IPS DF 6.9 (cell line): Measurements from ENCODE around the gene FAR2.

Source experiments
- DNase-seq: peaks from one replicate; pipeline ENCODE4 v3.0.0-alpha.2; 2013; ENCODE audit warnings: low read depth, low spot score
- H3K27ac ChIP-seq: one replicate; pipeline ENCODE4 v1.5.1; 2013; ENCODE audit warnings: low read length, control low read depth
- H3K27me3 ChIP-seq: 2 replicates; pipeline ENCODE4 v1.6.1; 2013; ENCODE audit warnings: mild to moderate bottlenecking, low read length; ENCODE audit not compliant: control insufficient read depth, insufficient read depth
- H3K36me3 ChIP-seq: 2 replicates; pipeline ENCODE4 v1.6.1; 2013; ENCODE audit warnings: low read length; ENCODE audit not compliant: control insufficient read depth, insufficient read depth
- H3K4me1 ChIP-seq: 2 replicates; pipeline ENCODE4 v1.6.1; 2013; ENCODE audit warnings: low read length; ENCODE audit not compliant: control insufficient read depth, insufficient read depth
- H3K4me3 ChIP-seq: 2 replicates; pipeline ENCODE4 v1.5.1; 2013; ENCODE audit warnings: mild to moderate bottlenecking, low read length
- H3K9me3 ChIP-seq: 2 replicates; pipeline ENCODE4 v1.6.1; 2013; ENCODE audit warnings: low read length, inconsistent platforms; ENCODE audit not compliant: control insufficient read depth, insufficient read depth
- WGBS: extraction: QIAGEN DNeasy Blood & Tissue Kit; methylation state at CpG from one replicate; pipeline ENCODE4 v1.1.7; 2013; ENCODE audit warnings: mixed read lengths, missing lambda C conversion rate; ENCODE audit not compliant: insufficient read length, insufficient coverage; 5-methylcytosine and 5-hydroxymethylcytosine counted together

The FAR2 gene

GRCh38 chr12:29222200-29222599 lies 73.1 kb downstream of the FAR2 start:
- H3K27me3 ChIP-seq: no peaks in the 10 kb centered on the region
- no CpG with 5 or more reads among the region's 1 CpG for WGBS
- H3K36me3 ChIP-seq: no peaks in the 10 kb centered on the region
- no peak for DNase-seq
- H3K9me3 ChIP-seq: no peaks in the 10 kb centered on the region
- no peaks in the 10 kb centered on the region for H3K4me1 ChIP-seq
- H3K27ac ChIP-seq: no peak overlapping the region
- no peak overlapping the region for H3K4me3 ChIP-seq

GRCh38 chr12:29223426-29223825 lies 74.3 kb downstream of the FAR2 start:
- Histone ChIP-seq H3K36me3 (no peaks in the 10 kb centered on the region), H3K9me3 (no peaks in the 10 kb centered on the region), H3K4me3 (no peak overlapping the region), H3K27ac (no peak overlapping the region), H3K27me3 (no peaks in the 10 kb centered on the region), H3K4me1 (no peaks in the 10 kb centered on the region; the same call in 1 of the 2 replicates)
- DNase-seq: no peak
- WGBS: no CpG with 5 or more reads among the region's 2 CpGs

DNA sequence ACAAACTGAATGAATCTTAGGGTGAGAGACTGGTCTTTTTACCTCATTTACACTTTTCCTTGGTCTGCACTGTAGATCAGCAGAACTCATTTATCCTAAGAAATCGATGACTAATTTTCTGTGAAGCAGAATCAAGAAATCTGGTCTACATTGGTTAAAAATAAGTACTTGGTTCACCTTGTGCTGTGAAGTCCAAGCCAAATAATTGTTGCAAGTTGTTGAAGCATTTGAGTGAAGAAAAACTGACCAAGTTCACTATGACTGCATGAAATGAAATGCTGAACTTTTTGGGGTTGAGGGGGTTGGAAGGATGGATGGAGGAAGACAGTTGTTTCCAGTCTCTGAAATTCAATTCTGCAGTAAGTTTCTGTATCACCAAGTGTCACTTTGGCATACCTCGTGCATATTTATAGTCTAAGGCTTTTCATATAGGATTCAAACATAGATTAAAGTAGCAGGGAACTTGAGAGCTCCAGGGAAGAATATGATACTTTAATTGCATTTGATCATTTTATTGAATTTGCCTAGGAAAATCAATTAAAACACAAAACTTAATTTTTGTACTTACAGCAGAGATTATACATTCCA lies 75.0 kb downstream of the FAR2 start:
- Histone ChIP-seq H3K27me3 (no peaks in the 10 kb centered on the region), H3K36me3 (no peaks in the 10 kb centered on the region), H3K9me3 (no peaks in the 10 kb centered on the region), H3K4me3 (no peak overlapping the region), H3K27ac (no peak overlapping the region), H3K4me1 (no peaks in the 10 kb centered on the region; the same call in 1 of the 2 replicates)
- WGBS: no CpG with 5 or more reads among the region's 2 CpGs
- no peak for DNase-seq

DNA sequence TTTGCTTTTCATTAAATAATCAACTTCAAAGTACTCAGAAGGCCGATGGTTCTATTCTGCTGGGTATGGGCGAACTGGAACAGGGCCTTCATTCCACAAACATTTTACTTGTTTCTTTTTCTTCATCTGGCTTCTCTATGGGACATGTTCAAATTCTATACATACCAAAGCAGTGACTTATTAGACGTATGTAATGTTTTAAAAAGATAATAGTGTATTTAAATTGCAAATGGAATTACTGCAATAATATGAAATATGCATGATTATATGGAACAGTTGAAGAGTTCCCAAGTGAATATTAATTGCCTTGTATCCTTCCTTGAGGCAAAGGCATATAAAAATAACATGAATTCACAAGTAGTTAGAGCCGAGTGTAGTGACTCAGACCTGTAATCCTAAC lies 75.5 kb downstream of the FAR2 start:
- Histone ChIP-seq H3K4me3 (no peak overlapping the region), H3K36me3 (no peaks in the 10 kb centered on the region), H3K4me1 (no peaks in the 10 kb centered on the region; the same call in 1 of the 2 replicates), H3K9me3 (no peaks in the 10 kb centered on the region), H3K27me3 (no peaks in the 10 kb centered on the region), H3K27ac (no peak overlapping the region)
- DNase-seq: no peak
- 100% methylated on average over 1 of the region's 4 CpGs for WGBS

DNA sequence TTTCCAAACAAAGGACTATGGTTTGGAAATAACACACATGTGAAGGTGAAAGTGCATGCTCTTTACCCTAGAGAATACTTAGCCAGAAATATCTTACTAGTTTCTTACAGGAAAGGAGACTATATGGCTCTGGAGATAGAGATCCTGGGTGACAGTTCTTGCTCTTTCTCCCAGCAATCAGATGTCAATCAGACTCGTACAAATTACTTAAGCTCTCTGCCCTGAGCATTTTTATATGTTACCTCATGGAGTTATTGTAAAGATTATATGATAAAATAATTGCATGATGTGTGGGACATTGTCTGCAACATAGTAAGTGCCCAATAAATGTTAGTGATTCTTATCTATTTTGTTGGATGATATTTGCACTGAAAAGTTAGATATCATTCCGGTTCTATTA lies 76.8 kb downstream of the FAR2 start:
- no CpG with 5 or more reads among the region's 2 CpGs for WGBS
- Histone ChIP-seq H3K27ac (no peak overlapping the region), H3K4me3 (no peak overlapping the region), H3K4me1 (no peaks in the 10 kb centered on the region; the same call in 1 of the 2 replicates), H3K27me3 (no peaks in the 10 kb centered on the region), H3K9me3 (no peaks in the 10 kb centered on the region), H3K36me3 (no peaks in the 10 kb centered on the region)
- DNase-seq: no peak

GRCh38 chr12:29226616-29227015 lies 77.5 kb downstream of the FAR2 start:
- no peak for DNase-seq
- Histone ChIP-seq H3K4me1 (no peaks in the 10 kb centered on the region; the same call in 1 of the 2 replicates), H3K4me3 (no peak overlapping the region), H3K36me3 (no peaks in the 10 kb centered on the region), H3K27me3 (no peaks in the 10 kb centered on the region), H3K9me3 (no peaks in the 10 kb centered on the region), H3K27ac (no peak overlapping the region)

- Histone ChIP-seq H3K4me1 (no peaks in the 10 kb centered on the region; the same call in 1 of the 2 replicates), H3K9me3 (no peaks in the 10 kb centered on the region; the same call in 1 of the 2 replicates), H3K27ac (peak overlapping the region; percentile 18), H3K4me3 (no peak overlapping the region), H3K36me3 (no peaks in the 10 kb centered on the region), H3K27me3 (no peaks in the 10 kb centered on the region)
- no CpG with 5 or more reads among the region's 9 CpGs for WGBS
- no peak for DNase-seq
These were observed 79.5 kb downstream of the FAR2 start for GRCh38 chr12:29228474-29229157.

DNA sequence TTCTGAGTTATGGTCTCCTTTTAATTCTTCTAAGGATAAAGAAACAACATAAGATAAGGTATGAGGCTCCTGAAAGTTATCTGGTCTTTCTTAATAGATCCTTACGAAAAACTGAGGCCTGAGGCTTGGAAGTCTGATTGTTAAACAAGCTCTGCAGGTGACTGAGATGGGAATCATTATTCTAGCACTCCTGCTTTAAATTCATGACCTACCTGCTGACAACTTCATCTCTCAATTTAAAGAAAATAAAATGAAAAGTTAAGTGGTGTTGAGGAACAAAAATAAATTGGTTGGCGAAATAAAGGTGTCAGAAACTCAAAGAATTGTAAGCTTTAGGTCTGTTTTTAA lies 80.1 kb downstream of the FAR2 start:
- no peak for DNase-seq
- no peaks in the 10 kb centered on the region for H3K27me3 ChIP-seq
- no peaks in the 10 kb centered on the region; the same call in 1 of the 2 replicates for H3K9me3 ChIP-seq
- no peaks in the 10 kb centered on the region for H3K36me3 ChIP-seq
- H3K27ac ChIP-seq: no peak overlapping the region
- WGBS: 89% methylated on average over 1 of the region's 2 CpGs
- H3K4me1 ChIP-seq: no peaks in the 10 kb centered on the region; the same call in 1 of the 2 replicates
- H3K4me3 ChIP-seq: no peak overlapping the region

DNA sequence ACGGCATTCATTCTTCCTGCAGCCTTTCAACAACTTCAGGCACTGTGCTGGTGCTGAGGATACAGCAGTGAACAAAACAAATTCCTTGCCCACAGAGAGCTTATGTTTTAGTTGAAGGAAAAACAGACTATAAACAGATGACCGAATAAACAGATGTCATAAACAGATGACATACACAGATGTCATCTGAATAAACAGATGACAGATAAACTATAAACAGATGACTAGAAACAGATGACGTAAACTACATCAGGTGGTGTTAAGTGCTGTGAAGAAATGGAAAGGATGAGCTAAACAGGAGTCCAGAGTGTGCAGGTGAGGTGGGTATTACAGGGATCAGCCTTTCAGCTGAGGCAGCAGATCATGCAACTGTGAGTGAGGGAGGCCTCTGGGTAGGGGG lies 80.9 kb downstream of the FAR2 start:
- no peak for DNase-seq
- Histone ChIP-seq H3K4me1 (no peaks in the 10 kb centered on the region; the same call in 1 of the 2 replicates), H3K36me3 (no peaks in the 10 kb centered on the region), H3K27me3 (no peaks in the 10 kb centered on the region), H3K27ac (no peak overlapping the region), H3K4me3 (no peak overlapping the region), H3K9me3 (no peaks in the 10 kb centered on the region; the same call in 1 of the 2 replicates)
- no CpG with 5 or more reads among the region's 3 CpGs for WGBS

DNA sequence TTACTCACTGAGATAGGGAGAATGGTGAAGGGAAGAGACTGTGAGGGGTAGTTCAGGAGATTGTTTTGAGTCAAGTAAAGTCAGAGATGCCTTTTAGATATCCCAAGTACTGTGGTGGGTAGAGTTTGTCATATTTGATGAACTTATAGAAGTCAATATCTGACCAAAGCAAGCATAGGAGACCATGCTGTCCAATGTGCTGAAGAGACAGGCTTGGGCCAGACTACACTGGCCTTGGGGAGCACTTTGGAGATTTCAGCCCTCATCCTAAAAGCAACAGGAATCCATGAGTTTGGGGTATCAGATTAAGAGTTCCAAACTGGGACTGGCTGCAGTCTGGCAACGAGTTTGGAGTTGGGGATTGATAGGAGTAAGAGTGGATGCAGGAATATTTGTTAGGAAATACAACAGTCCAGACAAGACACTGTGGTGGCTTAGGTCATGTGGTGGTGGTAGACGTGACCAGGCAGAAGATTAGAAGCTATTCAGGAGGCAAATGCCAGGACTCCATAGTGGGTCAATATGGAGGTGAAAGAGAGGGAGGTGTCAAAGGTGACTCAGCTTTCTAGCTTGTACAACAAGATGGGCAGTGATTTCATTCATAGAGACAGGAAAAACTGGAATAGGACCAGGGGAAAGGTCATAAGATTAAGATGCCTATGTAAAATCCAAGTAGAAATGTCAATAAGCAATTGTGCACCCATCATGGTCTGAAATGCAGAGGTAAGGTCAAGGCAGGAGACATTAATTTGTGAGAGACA lies 81.9 kb downstream of the FAR2 start:
- H3K4me1 ChIP-seq: no peaks in the 10 kb centered on the region; the same call in 1 of the 2 replicates
- no peaks in the 10 kb centered on the region; the same call in 1 of the 2 replicates for H3K9me3 ChIP-seq
- H3K36me3 ChIP-seq: no peaks in the 10 kb centered on the region
- WGBS: no CpG with 5 or more reads among the region's 2 CpGs
- no peak overlapping the region for H3K4me3 ChIP-seq
- DNase-seq: no peak
- H3K27ac ChIP-seq: no peak overlapping the region
- H3K27me3 ChIP-seq: no peaks in the 10 kb centered on the region
